ENCODE data around the gene RAB42.

- TF ChIP-seq CTCF (IDR thresholded peaks at IDR 0.05), result no peak
- TF ChIP-seq POLR2A (IDR thresholded peaks at IDR 0.05), result no peak
Observed at GRCh38 chr1:28573564-28573963, 18.5 kb upstream of the RAB42 start.

Data from vagina (tissue), 2 donors.